Calu3 (cell line): ENCODE measurements around the gene ITGA2. TPM values are rescaled to one million over a fixed set of nuclear protein-coding genes. Genes with fewer than 3 reads are reported as not detected.
A peak's percentile ranks its signal among the peaks of the same experiment; 100 is the strongest.

Source experiments
- BruUV-seq: library from RNA; stranded (reverse); fragments of 400-500 nt; replicated peaks from 2 replicates; lab custom pipeline; 2021; lab: Mats Ljungman, UMichigan
- CTCF ChIA-PET: fragments of 300-600 bp; sonication (Branson Sonifier 250); formaldehyde crosslinking; loops from one replicate; lab custom pipeline; 2022; ENCODE audit warnings: antibody characterized with exemption; lab: Charles Lee
- DNase-seq: peaks from one replicate; pipeline ENCODE4 v3.0.0; 2022
- H3K27ac Mint-ChIP-seq: one replicate; pipeline ENCODE4 v1.8.0; 2022; ENCODE audit warnings: mixed read lengths; ENCODE audit not compliant: unreplicated experiment
- H3K27me3 Mint-ChIP-seq: one replicate; pipeline ENCODE4 v1.8.0; 2022; ENCODE audit warnings: mixed read lengths; ENCODE audit not compliant: unreplicated experiment
- H3K36me3 Mint-ChIP-seq: one replicate; pipeline ENCODE4 v1.8.0; 2022; ENCODE audit warnings: mild to moderate bottlenecking, moderate library complexity, mixed read lengths; ENCODE audit not compliant: insufficient read depth, unreplicated experiment
- H3K4me1 Mint-ChIP-seq: one replicate; pipeline ENCODE4 v1.8.0; 2022; ENCODE audit warnings: mild to moderate bottlenecking, low read depth, mixed read lengths; ENCODE audit not compliant: unreplicated experiment
- H3K4me3 Mint-ChIP-seq: one replicate; pipeline ENCODE4 v1.8.0; 2022; ENCODE audit warnings: mild to moderate bottlenecking, low read depth, moderate library complexity, mixed read lengths; ENCODE audit not compliant: unreplicated experiment
- H3K9me3 Mint-ChIP-seq: one replicate; pipeline ENCODE4 v1.8.0; 2022; ENCODE audit warnings: low read depth, mixed read lengths; ENCODE audit not compliant: unreplicated experiment
- CTCF ChIP-seq: fragments of 200-600 bp; IDR thresholded peaks from one replicate; pipeline ENCODE4 v1.8.0; 2022; ENCODE audit warnings: antibody characterized with exemption; ENCODE audit not compliant: unreplicated experiment
- intact Hi-C: fragments of 100-400 bp; cut with micrococcal nuclease; formaldehyde crosslinking; loops from one replicate; pipeline ENCODE4 v1.10.0; 2022; ENCODE audit not compliant: unreplicated experiment
- total RNA-seq: library from RNA; stranded (reverse); gene quantifications from 2 replicates; pipeline ENCODE4 v1.2.3, GENCODE V29; 2022

ITGA2 gene
- total RNA-seq, 1 experiment from 2014 or later, result 91.9 TPM

- peaks cover 13% of the 10 kb centered on the region for H3K4me1 Mint-ChIP-seq
- H3K4me3 Mint-ChIP-seq, result no peak overlapping the region
- intact Hi-C loops, result loop anchor here (1.0 kb wide), 1 partner anchor 148 kb away; no protein-coding TSS in a partner anchor
- TF ChIP-seq CTCF, result peak; percentile 70
- no peaks in the 10 kb centered on the region for H3K27me3 Mint-ChIP-seq
- peak; percentile 56 for DNase-seq
- peaks cover 74% of the 10 kb centered on the region for H3K36me3 Mint-ChIP-seq
- CTCF ChIA-PET, result interaction anchor here (0.9 to 1.4 kb wide), 2 partner anchors 147 kb away, joined by 8 to 9 read pairs; no protein-coding TSS in a partner anchor
- no TSS peak for BruUV-seq
- H3K9me3 Mint-ChIP-seq, result no peaks in the 10 kb centered on the region
- no peak overlapping the region for H3K27ac Mint-ChIP-seq
These were observed 106.9 kb downstream of the ITGA2 start for GRCh38 chr5:53095931-53096525.

GRCh38 chr5:53099546-53099945 is 110.4 kb downstream of the ITGA2 start:
- no peak overlapping the region for H3K4me3 Mint-ChIP-seq

GRCh38 chr5:53100606-53101005 is 111.5 kb downstream of the ITGA2 start:
- Mint-ChIP-seq H3K27me3 (no peaks in the 10 kb centered on the region), H3K36me3 (peaks cover 58% of the 10 kb centered on the region), H3K27ac (no peak overlapping the region), H3K4me3 (no peak overlapping the region), H3K4me1 (peaks cover 19% of the 10 kb centered on the region), H3K9me3 (no peaks in the 10 kb centered on the region)
- BruUV-seq, result no TSS peak
- no peak for DNase-seq
- TF ChIP-seq CTCF, result no peak
- intact Hi-C loops, result no loop called here
- CTCF ChIA-PET, result no interaction called here

More at GRCh38 chr5:53099546-53099945, 110.4 kb downstream of the ITGA2 start:
- Mint-ChIP-seq H3K9me3 (no peaks in the 10 kb centered on the region), H3K27me3 (no peaks in the 10 kb centered on the region), H3K36me3 (peaks cover 67% of the 10 kb centered on the region), H3K4me1 (peaks cover 13% of the 10 kb centered on the region), H3K27ac (peak overlapping the region; percentile 14)
- no peak for TF ChIP-seq CTCF
- no TSS peak for BruUV-seq
- intact Hi-C loops, result no loop called here
- no peak for DNase-seq
- CTCF ChIA-PET, result interaction anchor here (0.7 kb wide), 1 partner anchor 150 kb away, joined by 3 read pairs; no protein-coding TSS in a partner anchor

DNA sequence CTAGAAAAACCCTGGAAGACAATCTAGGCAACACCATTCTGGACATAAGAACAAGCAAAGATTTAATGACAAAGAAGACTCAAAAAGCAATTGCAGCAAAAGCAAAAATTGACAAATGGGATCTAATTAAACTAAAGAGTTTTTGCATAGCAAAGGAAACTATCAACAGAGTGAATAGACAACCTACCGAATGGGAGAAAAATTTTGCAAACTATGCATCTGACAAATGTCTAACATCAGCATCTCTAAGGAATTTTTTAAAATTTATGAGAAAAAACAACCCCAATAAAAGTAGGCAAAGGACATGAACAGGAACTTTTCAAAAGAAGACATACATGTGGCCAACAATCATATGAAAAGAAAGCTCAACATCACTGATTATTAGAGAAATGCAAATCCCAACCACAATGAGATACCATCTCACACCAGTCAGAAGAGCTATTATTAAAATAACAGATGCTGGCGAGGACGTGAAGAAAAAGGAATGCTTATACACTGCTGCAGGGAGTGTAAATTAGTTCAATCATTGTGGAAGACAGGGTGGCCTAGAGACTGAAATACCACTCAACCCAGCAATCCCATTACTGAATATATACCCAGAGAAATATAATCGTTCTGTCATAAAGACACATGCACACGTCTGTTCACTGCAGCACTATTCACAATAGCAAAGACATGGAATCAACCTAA is 116.6 kb downstream of the ITGA2 start:
- TF ChIP-seq CTCF, result no peak
- peaks cover 19% of the 10 kb centered on the region for H3K4me1 Mint-ChIP-seq
- H3K27ac Mint-ChIP-seq, result no peak overlapping the region
- no peaks in the 10 kb centered on the region for H3K27me3 Mint-ChIP-seq
- CTCF ChIA-PET, result no interaction called here
- no TSS peak for BruUV-seq
- intact Hi-C loops, result no loop called here
- peaks cover 40% of the 10 kb centered on the region for H3K36me3 Mint-ChIP-seq
- no peak for DNase-seq
- H3K9me3 Mint-ChIP-seq, result no peaks in the 10 kb centered on the region
- H3K4me3 Mint-ChIP-seq, result no peak overlapping the region
